GM18870 (cell line): ENCODE measurements around the gene RAD51B.
A peak's percentile ranks its signal among the peaks of the same experiment; 100 is the strongest.
"Not testable (repeated sequence)": the region's sequence is repeated elsewhere in the genome, so short reads cannot be mapped to it uniquely, and the experiment has no call there.

Experiments
- ATAC-seq: cut with Tn5 transposase; IDR thresholded peaks from one replicate; pipeline ENCODE4 v1.9.1; 2021; ENCODE audit warnings: moderate library complexity; ENCODE audit not compliant: unreplicated experiment

Gene RAD51B

GRCh38 chr14:67942080-67942710 is 122.6 kb downstream of the RAD51B start:
- no peak for ATAC-seq

DNA sequence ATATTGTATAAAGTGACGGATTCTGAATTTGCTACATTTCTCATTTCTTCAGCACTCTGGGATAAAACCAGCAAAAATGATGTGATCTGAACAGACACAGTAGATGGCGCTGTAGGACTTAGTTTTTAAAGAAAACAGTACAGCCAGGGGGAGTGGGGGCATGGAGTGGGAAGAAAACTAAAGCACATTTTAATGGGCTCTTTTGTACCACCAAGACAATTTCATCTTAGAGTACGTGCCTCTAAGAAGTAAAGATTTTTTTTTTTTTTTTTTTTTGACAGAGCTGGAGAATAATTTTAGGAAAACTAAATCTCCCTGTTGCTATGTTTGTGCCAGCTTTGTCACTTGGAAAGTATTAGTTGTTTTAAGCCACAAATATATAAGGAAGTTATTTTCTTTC is 124.4 kb downstream of the RAD51B start:
- ATAC-seq, result no peak

- no peak for ATAC-seq
Observed at GRCh38 chr14:67944605-67945004, 125.0 kb downstream of the RAD51B start.

DNA sequence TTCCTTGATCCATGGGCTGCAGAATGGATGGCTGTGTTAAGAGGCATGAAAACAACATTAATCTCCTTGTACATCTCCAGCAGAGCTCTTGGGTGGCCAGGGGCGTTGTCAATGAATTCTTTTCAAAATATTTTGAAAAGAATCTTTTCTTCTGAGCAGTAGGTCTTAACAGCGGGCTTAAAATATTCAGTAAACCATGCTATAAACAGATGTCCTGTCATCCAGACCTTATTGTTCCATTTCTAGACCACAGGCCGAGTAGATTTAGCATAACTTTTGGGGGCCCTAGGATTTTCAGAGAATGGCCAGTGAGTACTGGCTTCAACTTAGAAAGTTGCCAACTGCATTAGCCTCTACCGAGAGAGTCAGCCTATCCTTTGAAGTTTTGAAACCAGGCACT is 130.2 kb downstream of the RAD51B start:
- no peak for ATAC-seq

GRCh38 chr14:67950386-67950785 is 130.8 kb downstream of the RAD51B start:
- ATAC-seq, result no peak

- no peak for ATAC-seq
Observed at GRCh38 chr14:67951529-67952135, 132.1 kb downstream of the RAD51B start.

- ATAC-seq, result no peak
Observed at GRCh38 chr14:67952381-67952780, 132.8 kb downstream of the RAD51B start.

GRCh38 chr14:67952786-67953185 is 133.2 kb downstream of the RAD51B start:
- no peak for ATAC-seq

DNA sequence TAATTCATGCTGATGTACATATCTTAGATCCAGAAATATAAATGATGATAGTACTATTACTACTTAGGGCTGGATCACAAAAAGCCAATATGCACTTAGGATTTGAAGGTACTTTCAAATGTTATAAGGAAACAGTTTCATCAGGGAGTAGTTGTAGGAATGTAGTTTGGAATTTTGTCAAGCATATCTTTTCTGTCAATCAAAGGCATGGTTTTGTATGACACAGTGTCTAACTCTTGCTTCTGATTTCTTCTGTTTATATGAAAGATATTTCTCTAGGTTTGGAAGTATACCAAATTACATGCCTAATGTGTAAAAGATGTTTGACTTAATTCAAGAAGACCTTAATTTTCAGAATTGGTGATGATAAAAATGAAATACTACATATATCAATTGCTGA is 135.7 kb downstream of the RAD51B start:
- ATAC-seq, result no peak

DNA sequence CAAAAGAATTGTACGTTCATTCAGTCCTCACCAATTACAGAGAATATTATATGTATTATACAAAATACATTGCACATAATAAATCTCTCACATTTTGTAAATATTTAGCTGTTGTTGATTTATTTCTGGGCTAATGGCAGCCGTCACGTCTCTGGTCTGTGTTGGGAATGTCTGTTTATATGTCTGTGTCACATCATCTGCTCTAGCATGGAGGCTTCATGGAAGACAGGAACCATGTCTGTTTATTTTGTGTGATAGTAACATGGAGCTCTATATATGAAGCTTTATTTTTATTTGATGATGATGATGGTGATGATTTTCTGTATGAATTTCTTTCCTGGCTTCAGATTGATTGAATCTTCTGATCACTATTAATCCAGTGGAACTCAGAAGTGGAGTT is 138.4 kb downstream of the RAD51B start:
- no peak for ATAC-seq

- no peak for ATAC-seq
Observed at GRCh38 chr14:67961676-67962075, 142.1 kb downstream of the RAD51B start.

GRCh38 chr14:67962215-67962644 is 142.7 kb downstream of the RAD51B start:
- ATAC-seq, result peak; percentile 50

DNA sequence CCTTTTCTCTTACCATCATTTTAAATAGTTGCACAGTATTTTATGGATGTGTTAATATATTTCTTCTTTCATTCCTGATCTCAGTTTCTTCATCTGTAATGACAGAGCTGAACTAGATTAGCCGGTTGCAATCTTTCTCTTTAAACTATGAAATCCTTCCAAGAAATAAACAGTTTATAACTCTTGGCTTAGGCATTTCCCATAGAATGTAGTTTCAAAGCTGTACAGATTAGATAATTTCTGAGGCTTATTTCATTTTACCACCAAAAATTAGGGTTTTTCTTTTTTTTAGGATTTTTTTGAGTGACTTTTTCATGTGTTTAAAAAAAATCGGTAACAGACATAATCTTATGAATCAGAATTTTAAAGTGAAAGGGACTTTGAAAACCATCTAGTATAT is 144.0 kb downstream of the RAD51B start:
- no peak for ATAC-seq

GRCh38 chr14:67963960-67964812 is 144.6 kb downstream of the RAD51B start:
- ATAC-seq, result no peak

DNA sequence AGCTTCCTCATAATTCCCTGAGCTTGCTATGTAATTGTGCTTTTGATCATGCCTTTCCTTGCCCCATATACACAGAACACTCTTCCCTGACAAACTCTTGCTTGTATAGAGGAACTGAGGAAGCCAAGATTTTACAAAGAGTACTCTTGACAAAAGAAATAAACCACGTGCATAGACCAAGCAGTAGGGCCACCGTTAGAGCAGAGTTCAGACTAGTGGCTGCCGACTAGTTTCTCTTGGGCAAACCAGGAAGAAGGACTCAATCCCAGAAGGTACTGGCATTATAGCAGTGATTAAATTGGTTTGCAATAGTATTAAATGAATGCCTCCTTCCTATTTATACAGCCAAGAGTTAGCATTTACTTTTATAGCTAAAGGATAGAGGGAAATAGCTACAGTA is 146.1 kb downstream of the RAD51B start:
- no peak for ATAC-seq

- ATAC-seq, result no peak
Observed at GRCh38 chr14:67967206-67967605, 147.6 kb downstream of the RAD51B start.

DNA sequence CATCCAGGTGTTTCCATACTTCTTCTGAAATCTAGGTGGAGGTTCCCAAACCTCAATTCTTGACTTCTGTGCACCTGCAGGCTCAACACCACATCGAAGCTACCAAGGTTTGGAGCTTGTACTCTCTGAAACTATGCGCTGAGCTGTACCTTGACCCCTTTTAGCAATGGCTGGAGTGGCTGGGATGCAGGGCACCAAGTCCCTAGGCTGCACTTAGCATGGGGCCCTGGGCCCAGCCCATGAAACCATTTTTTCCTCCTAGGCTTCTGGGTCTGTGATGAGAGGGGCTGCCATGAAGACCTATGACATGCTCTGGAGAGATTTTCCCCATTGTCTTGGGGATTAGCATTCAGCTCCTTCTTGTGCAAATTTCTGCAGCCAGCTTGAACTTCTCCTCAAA is 148.4 kb downstream of the RAD51B start:
- not testable (repeated sequence) for ATAC-seq

DNA sequence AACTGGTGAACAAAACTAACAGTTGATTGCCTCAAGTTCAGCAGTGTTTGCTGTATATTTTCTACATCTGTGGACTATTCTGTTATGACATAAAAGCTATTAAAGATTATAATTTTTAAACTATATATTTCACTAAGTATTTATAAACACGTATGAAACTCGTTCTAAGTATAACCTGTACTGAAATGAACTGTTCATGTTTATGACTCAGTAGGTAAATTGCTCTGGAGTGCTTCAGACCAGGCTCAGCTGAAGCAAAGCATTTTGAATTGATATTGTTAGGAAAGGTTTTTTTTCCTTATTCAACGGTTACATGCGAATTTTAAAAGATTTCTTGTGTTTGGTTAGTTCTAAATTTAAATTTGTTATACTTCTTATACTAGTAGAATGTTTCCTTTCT is 151.3 kb downstream of the RAD51B start:
- no peak for ATAC-seq

- ATAC-seq, result no peak
Observed at GRCh38 chr14:67971627-67972625, 152.3 kb downstream of the RAD51B start.

DNA sequence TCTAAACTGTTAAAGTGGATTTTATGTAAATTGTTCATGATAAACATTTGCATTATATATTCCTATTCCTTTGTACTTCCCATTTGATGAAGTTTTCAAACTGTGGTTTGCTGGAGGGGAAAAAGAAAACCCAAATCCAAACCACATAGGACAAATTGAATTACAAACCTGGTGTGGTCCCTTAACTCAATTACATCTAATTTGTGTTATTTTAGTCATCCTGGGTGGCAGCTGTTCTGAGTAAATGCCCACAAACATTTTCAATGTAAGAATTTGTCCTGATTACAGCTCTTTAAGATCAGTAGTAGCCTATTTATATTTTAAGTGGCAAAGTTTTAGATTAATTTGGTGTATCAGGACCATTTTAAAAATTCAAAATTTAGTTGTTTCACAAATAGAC is 153.9 kb downstream of the RAD51B start:
- no peak for ATAC-seq

DNA sequence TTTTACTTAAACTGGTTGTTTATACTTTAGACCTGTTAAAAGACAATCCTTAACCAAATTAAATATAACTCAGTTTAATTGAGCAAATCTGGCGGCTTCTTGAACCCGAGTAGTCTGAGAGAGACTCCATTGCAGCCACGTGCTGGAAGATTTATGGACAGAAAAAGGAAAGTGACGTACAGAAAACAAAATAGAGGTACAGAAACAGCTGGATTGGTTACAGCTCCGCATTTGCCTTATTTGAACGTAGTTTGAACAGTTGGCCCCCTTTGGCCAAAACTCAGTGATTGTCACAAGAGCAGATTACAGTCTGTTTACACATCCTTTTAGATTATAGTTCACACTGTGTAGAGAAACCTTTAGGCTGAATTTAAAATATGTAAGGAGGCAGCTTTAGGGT is 155.9 kb downstream of the RAD51B start:
- ATAC-seq, result no peak
